Lower leg skin (tissue), 3 donors: ENCODE results near the gene IL31.

Experiments used
- POLR2A ChIP-seq, 2 donors: fragments of 450-650 bp; IDR thresholded peaks; one replicate each; pipeline ENCODE4 v1.6.1; 2016 to 2017; ENCODE audit warnings: antibody characterized with exemption in 2 of 2, mild to moderate bottlenecking in 1 of 2, moderate library complexity in 1 of 2
- TF ChIP-seq, protein P1 (sequence below), 3 donors: fragments of 450-650 bp; IDR thresholded peaks; one replicate each; pipeline ENCODE4 v1.5.1; 2016; ENCODE audit warnings: antibody characterized with exemption in 3 of 3, mild to moderate bottlenecking in 3 of 3, moderate library complexity in 2 of 3

- TF ChIP-seq, protein P1, sequence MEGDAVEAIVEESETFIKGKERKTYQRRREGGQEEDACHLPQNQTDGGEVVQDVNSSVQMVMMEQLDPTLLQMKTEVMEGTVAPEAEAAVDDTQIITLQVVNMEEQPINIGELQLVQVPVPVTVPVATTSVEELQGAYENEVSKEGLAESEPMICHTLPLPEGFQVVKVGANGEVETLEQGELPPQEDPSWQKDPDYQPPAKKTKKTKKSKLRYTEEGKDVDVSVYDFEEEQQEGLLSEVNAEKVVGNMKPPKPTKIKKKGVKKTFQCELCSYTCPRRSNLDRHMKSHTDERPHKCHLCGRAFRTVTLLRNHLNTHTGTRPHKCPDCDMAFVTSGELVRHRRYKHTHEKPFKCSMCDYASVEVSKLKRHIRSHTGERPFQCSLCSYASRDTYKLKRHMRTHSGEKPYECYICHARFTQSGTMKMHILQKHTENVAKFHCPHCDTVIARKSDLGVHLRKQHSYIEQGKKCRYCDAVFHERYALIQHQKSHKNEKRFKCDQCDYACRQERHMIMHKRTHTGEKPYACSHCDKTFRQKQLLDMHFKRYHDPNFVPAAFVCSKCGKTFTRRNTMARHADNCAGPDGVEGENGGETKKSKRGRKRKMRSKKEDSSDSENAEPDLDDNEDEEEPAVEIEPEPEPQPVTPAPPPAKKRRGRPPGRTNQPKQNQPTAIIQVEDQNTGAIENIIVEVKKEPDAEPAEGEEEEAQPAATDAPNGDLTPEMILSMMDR (IDR thresholded peaks at IDR 0.05): no peak
- TF ChIP-seq POLR2A (IDR thresholded peaks at IDR 0.05): no peak
These were observed 36.8 kb downstream of the IL31 start for GRCh38 chr12:122137229-122137628.
